ENCODE data around the gene CD2BP2.
"Not testable (repeated sequence)": the region's sequence is repeated elsewhere in the genome, so short reads cannot be mapped to it uniquely, and the experiment has no call there.

Gene CD2BP2

GRCh38 chr16:30341971-30342370, 13.1 kb downstream of the CD2BP2 start:
- not testable (repeated sequence) for DNase-seq (ENCODE audit: low read depth)

- DNase-seq (ENCODE audit: low read depth) = no peak
These were observed 14.5 kb downstream of the CD2BP2 start for GRCh38 chr16:30340621-30341020.

GRCh38 chr16:30338715-30339114, 16.4 kb downstream of the CD2BP2 start:
- not testable (repeated sequence) for DNase-seq (ENCODE audit: low read depth)

- DNase-seq (ENCODE audit: low read depth) = not testable (repeated sequence)
These were observed 17.1 kb downstream of the CD2BP2 start for GRCh38 chr16:30337964-30338357.

GRCh38 chr16:30335598-30336474, 19.3 kb downstream of the CD2BP2 start:
- no peak for DNase-seq (ENCODE audit: low read depth)

GRCh38 chr16:30335028-30335597, 20.0 kb downstream of the CD2BP2 start:
- not testable (repeated sequence) for DNase-seq (ENCODE audit: low read depth)

- not testable (repeated sequence) for DNase-seq (ENCODE audit: low read depth)
These were observed 20.6 kb downstream of the CD2BP2 start for GRCh38 chr16:30334473-30334989.

GRCh38 chr16:30324220-30324619, 30.9 kb downstream of the CD2BP2 start:
- DNase-seq (ENCODE audit: low read depth) = not testable (repeated sequence)

- DNase-seq (ENCODE audit: low read depth) = not testable (repeated sequence)
These were observed 36.5 kb downstream of the CD2BP2 start for GRCh38 chr16:30318647-30319046.

- DNase-seq (ENCODE audit: low read depth) = not testable (repeated sequence)
These were observed 44.2 kb downstream of the CD2BP2 start for GRCh38 chr16:30310937-30311336.

- DNase-seq (ENCODE audit: low read depth) = not testable (repeated sequence)
These were observed 45.9 kb downstream of the CD2BP2 start for GRCh38 chr16:30309255-30309654.

Data from non-pigmented ciliary epithelial cell (primary cell).